Lung (tissue), 12 donors: ENCODE results near the gene PDGFC. TPM values are rescaled to one million over a fixed set of nuclear protein-coding genes. Genes with fewer than 3 reads are reported as not detected.

Experiments
- ATAC-seq: fragments of 200-7000 bp; cut with Tn5 transposase; one replicate; pipeline ENCODE4 v1.9.1; 2020; ENCODE audit warnings: moderate number of reproducible peaks; ENCODE audit not compliant: insufficient read depth, low FRiP score
- DNase-seq, 3 donors: peaks; one replicate each; pipeline ENCODE4 v3.0.0-alpha.2; 2013 to 2017
- H3K27ac ChIP-seq, 2 donors: one replicate each; pipeline ENCODE4 v1.5.1; 2013; ENCODE audit warnings: mild to moderate bottlenecking in 2 of 2, moderate library complexity in 2 of 2, control low read depth in 1 of 2, inconsistent platforms in 1 of 2, low read depth in 1 of 2, low read length in 1 of 2
- H3K27me3 ChIP-seq, 3 donors: one replicate each; pipeline ENCODE4 v1.5.1; 2013; ENCODE audit warnings: low read length in 2 of 3; ENCODE audit not compliant: control insufficient read depth in 3 of 3, insufficient read depth in 3 of 3
- H3K36me3 ChIP-seq, 4 donors: one replicate each; pipeline ENCODE4 v1.5.1; 2013; ENCODE audit warnings: low read length in 4 of 4, mild to moderate bottlenecking in 1 of 4, moderate library complexity in 1 of 4; ENCODE audit not compliant: control insufficient read depth in 4 of 4, insufficient read depth in 4 of 4
- H3K4me1 ChIP-seq, 5 donors: one replicate each; pipeline ENCODE4 v1.5.1; 2013; ENCODE audit warnings: low read length in 5 of 5, mild to moderate bottlenecking in 2 of 5, moderate library complexity in 1 of 5; ENCODE audit not compliant: control insufficient read depth in 5 of 5, insufficient read depth in 5 of 5
- H3K4me3 ChIP-seq: one replicate; pipeline ENCODE4 v1.5.1; 2013; ENCODE audit warnings: mild to moderate bottlenecking, control low read depth, moderate library complexity
- H3K9ac ChIP-seq, 2 donors: one replicate each; pipeline ENCODE4 v1.5.1; 2013; ENCODE audit warnings: low read length in 2 of 2, control low read depth in 1 of 2; ENCODE audit not compliant: insufficient read depth in 1 of 2
- H3K9me3 ChIP-seq, 4 donors: one replicate each; pipeline ENCODE4 v1.5.1; 2013; ENCODE audit warnings: low read length in 3 of 4, mild to moderate bottlenecking in 1 of 4, moderate library complexity in 1 of 4; ENCODE audit not compliant: control insufficient read depth in 4 of 4, insufficient read depth in 3 of 4
- CTCF ChIP-seq: IDR thresholded peaks from 2 replicates; pipeline ENCODE4 v1.5.1; 2012; ENCODE audit warnings: mild to moderate bottlenecking; ENCODE audit errors: control extremely low read depth, extremely low read depth
- WGBS, 2 donors: extraction: QIAGEN DNeasy Blood & Tissue Kit; methylation state at CpG; one replicate each; pipeline ENCODE4 v1.1.7; 2013; 5-methylcytosine and 5-hydroxymethylcytosine counted together
- polyA plus RNA-seq, 2 donors: library from polyadenylated mRNA; stranded (reverse); fragments of 200-250 nt; gene quantifications; one replicate each; pipeline ENCODE4 v1.2.1, GENCODE V29; 2013
- total RNA-seq, 2 donors: library from RNA; depleted of rRNA in 1 of 2; stranded (reverse); fragments of >200 nt in 1 of 2; gene quantifications; one replicate each; pipeline ENCODE4 v1.2.1, GENCODE V29; 2014 to 2021
- donor health status: control.
- donor health status: control.
- donor health status: Bipolar disorder and iron deficiency.
- donor health status: healthy.
- donor health status: DM: yes; HTN: yes; CAD: no.

PDGFC gene
- total and polyA plus RNA-seq, 4 donors = 4.5 to 56.0 (median 11.7) TPM

GRCh38 chr4:156898373-156899117, 73.1 kb downstream of the PDGFC start:
- H3K4me3 ChIP-seq = no peak overlapping the region
- H3K9ac ChIP-seq = no peak overlapping the region
- WGBS, 2 donors = 12 to 47% methylated on average over 3 of the region's 3 CpGs
- no peaks in the 10 kb centered on the region for H3K4me1 ChIP-seq
- no peaks in the 10 kb centered on the region for H3K27me3 ChIP-seq
- DNase-seq (peak in 1 of 3 donors; percentile 25), ATAC-seq (no peak)
- H3K36me3 ChIP-seq = no peaks in the 10 kb centered on the region
- no peak for TF ChIP-seq CTCF
- H3K27ac ChIP-seq = no peak overlapping the region
- H3K9me3 ChIP-seq = no peaks in the 10 kb centered on the region

GRCh38 chr4:156896527-156896926, 75.1 kb downstream of the PDGFC start:
- WGBS, 2 donors = 39 to 58% methylated on average over 1 of the region's 1 CpG
- TF ChIP-seq CTCF = no peak
- H3K4me3 ChIP-seq = no peak overlapping the region
- ATAC-seq (no peak), DNase-seq (peak in 2 of 3 donors; percentile 18 to 20)
- H3K27me3 ChIP-seq = no peaks in the 10 kb centered on the region
- H3K36me3 ChIP-seq = no peaks in the 10 kb centered on the region
- H3K27ac ChIP-seq = no peak overlapping the region
- no peaks in the 10 kb centered on the region for H3K4me1 ChIP-seq
- H3K9ac ChIP-seq = no peak overlapping the region
- H3K9me3 ChIP-seq = no peaks in the 10 kb centered on the region

- ATAC-seq = no peak
- Histone ChIP-seq H3K27ac (no peak overlapping the region), H3K9me3 (no peaks in the 10 kb centered on the region), H3K4me3 (no peak overlapping the region), H3K36me3 (no peaks in the 10 kb centered on the region), H3K4me1 (no peaks in the 10 kb centered on the region), H3K9ac (no peak overlapping the region), H3K27me3 (no peaks in the 10 kb centered on the region)
- no peak for TF ChIP-seq CTCF
- 86 to 92% methylated on average over 1 of the region's 1 CpG for WGBS, 2 donors
- DNase-seq = no peak
Observed at GRCh38 chr4:156894234-156894633, 77.4 kb downstream of the PDGFC start.

GRCh38 chr4:156892805-156893204, 78.8 kb downstream of the PDGFC start:
- no peaks in the 10 kb centered on the region for H3K4me1 ChIP-seq
- no peak overlapping the region for H3K9ac ChIP-seq
- H3K4me3 ChIP-seq = no peak overlapping the region
- no peaks in the 10 kb centered on the region for H3K27me3 ChIP-seq
- no peaks in the 10 kb centered on the region for H3K9me3 ChIP-seq
- no peak for TF ChIP-seq CTCF
- WGBS, 2 donors = 65 to 73% methylated on average over 2 of the region's 2 CpGs
- ATAC-seq (no peak), DNase-seq (no peak)
- no peak overlapping the region for H3K27ac ChIP-seq
- no peaks in the 10 kb centered on the region for H3K36me3 ChIP-seq
